Neural progenitor cell (in vitro differentiated cells): ENCODE data around the gene EMILIN2. TPM values are rescaled to one million over a fixed set of nuclear protein-coding genes. Genes with fewer than 3 reads are reported as not detected.

Source experiments
- DNase-seq: peaks from one replicate; pipeline ENCODE4 v3.0.0-alpha.2; 2016; ENCODE audit warnings: low spot score
- H2AFZ ChIP-seq: fragments of 200-600 bp; sonication (generic); replicated peaks from 2 replicates; pipeline ENCODE4 v1.6.1; 2016; ENCODE audit warnings: antibody characterized with exemption
- H3F3A ChIP-seq: fragments of 200-600 bp; sonication (generic); 2 replicates; pipeline ENCODE4 v1.6.1; 2016; ENCODE audit warnings: antibody characterized with exemption, low read depth
- H3K27ac ChIP-seq: fragments of 200-600 bp; sonication (generic); 2 replicates; pipeline ENCODE4 v1.5.1; 2016; ENCODE audit warnings: mild to moderate bottlenecking
- H3K27me3 ChIP-seq: fragments of 200-600 bp; sonication (generic); 2 replicates; pipeline ENCODE4 v1.6.1; 2016; ENCODE audit warnings: mild to moderate bottlenecking, moderate library complexity
- H3K36me3 ChIP-seq: fragments of 200-600 bp; sonication (generic); 2 replicates; pipeline ENCODE4 v1.5.1; 2016
- H3K4me1 ChIP-seq: fragments of 200-600 bp; sonication (generic); 2 replicates; pipeline ENCODE4 v1.6.1; 2016; ENCODE audit warnings: mixed run types
- H3K4me2 ChIP-seq: fragments of 200-600 bp; sonication (generic); 2 replicates; pipeline ENCODE4 v1.6.1; 2016
- H3K4me3 ChIP-seq: fragments of 200-600 bp; sonication (generic); 2 replicates; pipeline ENCODE4 v1.5.1; 2016
- H3K79me2 ChIP-seq: fragments of 200-600 bp; sonication (generic); 2 replicates; pipeline ENCODE4 v1.6.1; 2016; ENCODE audit warnings: low read depth
- H3K9ac ChIP-seq: fragments of 200-600 bp; sonication (generic); 2 replicates; pipeline ENCODE4 v1.6.1; 2016
- H3K9me3 ChIP-seq: fragments of 200-600 bp; sonication (generic); 2 replicates; pipeline ENCODE4 v1.5.1; 2016; ENCODE audit warnings: low read depth
- H4K20me1 ChIP-seq: fragments of 200-600 bp; sonication (generic); 2 replicates; pipeline ENCODE4 v1.6.1; 2016; ENCODE audit warnings: low read depth
- H3K27ac Mint-ChIP-seq: 3 replicates; pipeline ENCODE4 v1.8.0; 2021; ENCODE audit warnings: mixed read lengths
- H3K27me3 Mint-ChIP-seq: 2 replicates; pipeline ENCODE4 v1.8.0; 2022; ENCODE audit warnings: low read depth, mild to moderate bottlenecking, inconsistent platforms, moderate library complexity, mixed read lengths; ENCODE audit not compliant: insufficient read depth
- H3K36me3 Mint-ChIP-seq: 3 replicates; pipeline ENCODE4 v1.8.0; 2021; ENCODE audit warnings: mixed read lengths
- H3K4me1 Mint-ChIP-seq: 3 replicates; pipeline ENCODE4 v1.8.0; 2021; ENCODE audit warnings: mixed read lengths
- H3K4me3 Mint-ChIP-seq: 3 replicates; pipeline ENCODE4 v1.8.0; 2021; ENCODE audit warnings: mild to moderate bottlenecking, moderate library complexity, mixed read lengths
- H3K9me3 Mint-ChIP-seq: 3 replicates; pipeline ENCODE4 v1.8.0; 2020; ENCODE audit warnings: mixed read lengths
- CTCF ChIP-seq: fragments of 200-600 bp; sonication (generic); IDR thresholded peaks from 2 replicates; pipeline ENCODE4 v1.5.1; 2017; ENCODE audit warnings: antibody characterized with exemption, mild to moderate bottlenecking
- EZH2 ChIP-seq: fragments of 200-600 bp; sonication (generic); IDR thresholded peaks from 2 replicates; pipeline ENCODE4 v1.6.1; 2017; ENCODE audit warnings: antibody characterized with exemption, mild to moderate bottlenecking, moderate library complexity
- EZH2phosphoT487 ChIP-seq: fragments of 200-600 bp; sonication (generic); IDR thresholded peaks from 2 replicates; pipeline ENCODE4 v1.6.1; 2017; ENCODE audit warnings: antibody characterized with exemption
- total RNA-seq: library from RNA; depleted of rRNA; stranded (reverse); fragments of >200 nt; gene quantifications from 2 replicates; pipeline ENCODE4 v1.2.3, GENCODE V29; 2015; ENCODE audit warnings: low replicate concordance

The EMILIN2 gene
- total RNA-seq, 1 donor from 2014 or later, result 2.2 TPM

GRCh38 chr18:2910751-2911425 is 64.1 kb downstream of the EMILIN2 start:
- H4K20me1 ChIP-seq, result peaks cover 12% of the 10 kb centered on the region
- peaks cover 2% of the 10 kb centered on the region for H3K4me1 ChIP-seq
- peaks cover 4% of the 10 kb centered on the region for H3K4me1 Mint-ChIP-seq
- no peak for DNase-seq
- no peak overlapping the region for H3K4me3 ChIP-seq
- no peaks in the 10 kb centered on the region for H3K36me3 ChIP-seq
- H3K27ac Mint-ChIP-seq, result no peak overlapping the region
- H3K4me3 Mint-ChIP-seq, result no peak overlapping the region
- no peak overlapping the region for H3K27ac ChIP-seq
- H3K27me3 ChIP-seq, result peaks cover 14% of the 10 kb centered on the region
- H3K27me3 Mint-ChIP-seq, result peaks cover 17% of the 10 kb centered on the region
- no peak overlapping the region for H2AFZ ChIP-seq
- H3K9me3 ChIP-seq, result no peaks in the 10 kb centered on the region
- H3K4me2 ChIP-seq, result no peak overlapping the region
- H3K79me2 ChIP-seq, result no peaks in the 10 kb centered on the region
- peaks cover 13% of the 10 kb centered on the region for H3K36me3 Mint-ChIP-seq
- no peaks in the 10 kb centered on the region for H3F3A ChIP-seq
- TF ChIP-seq EZH2, result no peak
- TF ChIP-seq CTCF, result no peak
- no peak for TF ChIP-seq EZH2phosphoT487
- H3K9me3 Mint-ChIP-seq, result no peaks in the 10 kb centered on the region
- no peak overlapping the region for H3K9ac ChIP-seq

GRCh38 chr18:2911533-2911932 is 64.7 kb downstream of the EMILIN2 start:
- Mint-ChIP-seq H3K36me3 (peaks cover 16% of the 10 kb centered on the region), H3K4me3 (no peak overlapping the region), H3K9me3 (no peaks in the 10 kb centered on the region), H3K27ac (no peak overlapping the region), H3K27me3 (peaks cover 16% of the 10 kb centered on the region), H3K4me1 (peaks cover 11% of the 10 kb centered on the region)
- H3K4me2 ChIP-seq, result no peak overlapping the region
- peaks cover 12% of the 10 kb centered on the region for H4K20me1 ChIP-seq
- peaks cover 2% of the 10 kb centered on the region for H3K4me1 ChIP-seq
- H3K27ac ChIP-seq, result no peak overlapping the region
- peaks cover 8% of the 10 kb centered on the region for H3K27me3 ChIP-seq
- H2AFZ ChIP-seq, result no peak overlapping the region
- no peaks in the 10 kb centered on the region for H3F3A ChIP-seq
- no peak for DNase-seq
- no peaks in the 10 kb centered on the region for H3K9me3 ChIP-seq
- H3K36me3 ChIP-seq, result no peaks in the 10 kb centered on the region
- H3K9ac ChIP-seq, result no peak overlapping the region
- H3K79me2 ChIP-seq, result no peaks in the 10 kb centered on the region
- no peak overlapping the region for H3K4me3 ChIP-seq
- TF ChIP-seq EZH2phosphoT487 (no peak), CTCF (no peak), EZH2 (no peak)

GRCh38 chr18:2912357-2913299 is 65.8 kb downstream of the EMILIN2 start:
- H3K36me3 Mint-ChIP-seq, result peaks cover 20% of the 10 kb centered on the region
- peaks cover 9% of the 10 kb centered on the region for H3K27me3 Mint-ChIP-seq

More at GRCh38 chr18:2912357-2913299, 65.8 kb downstream of the EMILIN2 start:
- no peaks in the 10 kb centered on the region for H3K9me3 ChIP-seq
- H3K36me3 ChIP-seq, result no peaks in the 10 kb centered on the region
- H3K4me2 ChIP-seq, result no peak overlapping the region
- H3K27me3 ChIP-seq, result no peaks in the 10 kb centered on the region
- peaks cover 22% of the 10 kb centered on the region for H3K4me1 Mint-ChIP-seq
- no peak overlapping the region for H3K27ac Mint-ChIP-seq
- peaks cover 9% of the 10 kb centered on the region for H3K4me1 ChIP-seq
- no peak overlapping the region for H3K4me3 ChIP-seq
- H3K4me3 Mint-ChIP-seq, result no peak overlapping the region
- DNase-seq, result no peak
- H3K79me2 ChIP-seq, result no peaks in the 10 kb centered on the region
- peaks cover 7% of the 10 kb centered on the region for H3F3A ChIP-seq
- H3K9ac ChIP-seq, result no peak overlapping the region
- peaks cover 9% of the 10 kb centered on the region for H4K20me1 ChIP-seq
- H3K9me3 Mint-ChIP-seq, result no peaks in the 10 kb centered on the region
- TF ChIP-seq EZH2phosphoT487, result no peak
- TF ChIP-seq CTCF, result no peak
- H3K27ac ChIP-seq, result no peak overlapping the region
- H2AFZ ChIP-seq, result no peak overlapping the region
